ENCODE measurements around the gene NIPAL3. TPM values are rescaled to one million over a fixed set of nuclear protein-coding genes. Genes with fewer than 3 reads are reported as not detected.

The NIPAL3 gene
- total RNA-seq, 4 donors from 2014 or later: 22.3 to 45.7 (median 35.6) TPM

DNA sequence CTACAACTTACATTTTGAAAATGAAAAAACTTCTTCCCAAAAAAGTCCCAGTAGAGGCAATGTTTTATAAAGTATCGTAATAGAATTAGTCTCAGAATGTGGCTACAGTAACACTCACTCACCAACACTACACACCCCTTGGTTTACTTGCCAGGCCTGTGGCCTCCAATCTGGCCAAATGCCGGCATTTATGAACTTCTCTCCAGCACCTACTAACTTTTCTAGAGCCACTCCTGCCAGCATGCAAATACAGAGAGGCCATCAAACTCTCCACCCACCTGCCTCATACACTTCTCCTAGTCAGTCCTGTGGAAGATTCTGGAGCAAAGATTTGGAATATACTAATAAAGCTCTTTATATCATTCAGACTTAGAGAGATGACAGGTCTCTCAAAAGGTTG, 34.3 kb upstream of the NIPAL3 start:
- TF ChIP-seq EP300 (IDR thresholded peaks at IDR 0.05): no peak
- no peak for TF ChIP-seq POLR2AphosphoS5 (IDR thresholded peaks at IDR 0.05)
- no peak for TF ChIP-seq POLR2A (IDR thresholded peaks at IDR 0.05)
- TF ChIP-seq, protein P1, sequence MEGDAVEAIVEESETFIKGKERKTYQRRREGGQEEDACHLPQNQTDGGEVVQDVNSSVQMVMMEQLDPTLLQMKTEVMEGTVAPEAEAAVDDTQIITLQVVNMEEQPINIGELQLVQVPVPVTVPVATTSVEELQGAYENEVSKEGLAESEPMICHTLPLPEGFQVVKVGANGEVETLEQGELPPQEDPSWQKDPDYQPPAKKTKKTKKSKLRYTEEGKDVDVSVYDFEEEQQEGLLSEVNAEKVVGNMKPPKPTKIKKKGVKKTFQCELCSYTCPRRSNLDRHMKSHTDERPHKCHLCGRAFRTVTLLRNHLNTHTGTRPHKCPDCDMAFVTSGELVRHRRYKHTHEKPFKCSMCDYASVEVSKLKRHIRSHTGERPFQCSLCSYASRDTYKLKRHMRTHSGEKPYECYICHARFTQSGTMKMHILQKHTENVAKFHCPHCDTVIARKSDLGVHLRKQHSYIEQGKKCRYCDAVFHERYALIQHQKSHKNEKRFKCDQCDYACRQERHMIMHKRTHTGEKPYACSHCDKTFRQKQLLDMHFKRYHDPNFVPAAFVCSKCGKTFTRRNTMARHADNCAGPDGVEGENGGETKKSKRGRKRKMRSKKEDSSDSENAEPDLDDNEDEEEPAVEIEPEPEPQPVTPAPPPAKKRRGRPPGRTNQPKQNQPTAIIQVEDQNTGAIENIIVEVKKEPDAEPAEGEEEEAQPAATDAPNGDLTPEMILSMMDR (IDR thresholded peaks at IDR 0.05): no peak
- Histone ChIP-seq H3K4me1 (no peaks in the 10 kb centered on the region), H3K9me3 (no peaks in the 10 kb centered on the region), H3K4me3 (no peak overlapping the region), H3K27me3 (no peaks in the 10 kb centered on the region), H3K27ac (no peak overlapping the region), H3K36me3 (peaks cover 0 to 80% of the 10 kb centered on the region in 2 donors)
- 78 to 100% methylated on average over 2 of the region's 2 CpGs for WGBS, 2 donors (ENCODE audit: low coverage in 1 of 2)
- ATAC-seq: no peak

DNA sequence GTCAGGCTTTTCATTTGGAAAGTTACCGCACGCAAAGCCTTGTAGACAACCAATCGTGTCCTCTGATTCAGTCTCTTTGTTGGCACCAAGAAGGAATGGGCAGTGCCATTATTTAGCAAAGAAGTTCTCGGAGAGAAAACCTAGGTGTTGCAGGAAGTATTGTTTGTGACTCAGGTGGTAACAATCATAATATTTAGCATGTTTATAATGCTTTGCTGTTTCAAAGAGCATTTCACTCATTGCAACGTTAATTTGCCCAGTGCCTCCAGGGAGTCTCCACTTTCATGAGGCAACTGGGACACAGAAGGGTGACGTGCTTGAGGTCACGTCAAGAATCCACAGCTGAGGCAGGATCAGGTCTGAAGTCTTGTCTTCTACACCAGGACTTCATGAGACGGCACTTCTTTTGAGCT, 33.4 kb upstream of the NIPAL3 start:
- Histone ChIP-seq H3K27ac (no peak overlapping the region), H3K36me3 (peaks cover 0 to 76% of the 10 kb centered on the region in 2 donors), H3K9me3 (no peaks in the 10 kb centered on the region), H3K4me3 (no peak overlapping the region), H3K27me3 (no peaks in the 10 kb centered on the region), H3K4me1 (no peaks in the 10 kb centered on the region)
- 89 to 96% methylated on average over 5 to 8 of the region's 8 CpGs for WGBS, 2 donors (ENCODE audit: low coverage in 1 of 2)
- no peak for ATAC-seq
- TF ChIP-seq, protein P1 (IDR thresholded peaks at IDR 0.05): no peak
- TF ChIP-seq POLR2A (IDR thresholded peaks at IDR 0.05) (no peak), EP300 (IDR thresholded peaks at IDR 0.05) (no peak), POLR2AphosphoS5 (IDR thresholded peaks at IDR 0.05) (no peak)

DNA sequence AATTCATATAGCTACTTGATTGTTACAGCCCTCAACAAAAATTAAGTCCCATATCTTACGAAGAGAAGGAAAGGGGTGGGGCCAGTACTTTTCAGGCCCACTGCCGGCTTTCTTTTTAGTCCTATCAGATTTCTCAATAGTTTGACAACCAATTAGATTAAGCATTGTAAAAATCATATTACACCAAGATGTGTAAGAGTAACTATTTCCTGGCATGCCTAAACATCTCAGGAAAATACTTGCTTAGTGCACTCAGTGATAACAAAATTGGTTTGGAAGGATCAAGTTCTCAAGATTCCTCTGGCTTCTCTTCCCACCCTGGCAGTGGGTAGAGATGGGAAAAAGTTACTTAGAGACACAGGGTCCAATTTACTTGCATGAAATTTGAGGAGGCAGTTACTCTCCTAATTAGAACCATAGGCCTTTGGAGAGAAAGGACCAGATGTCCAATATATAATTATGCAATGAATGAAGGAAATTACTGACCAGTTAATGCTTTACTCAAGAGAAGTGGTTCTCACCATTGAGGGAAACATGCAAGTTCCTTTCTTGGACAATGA, 32.1 kb upstream of the NIPAL3 start:
- 79 to 94% methylated on average over 2 of the region's 2 CpGs for WGBS, 2 donors (ENCODE audit: low coverage in 1 of 2)
- Histone ChIP-seq H3K9me3 (no peaks in the 10 kb centered on the region), H3K4me1 (no peaks in the 10 kb centered on the region), H3K36me3 (peaks cover 0 to 76% of the 10 kb centered on the region in 2 donors), H3K4me3 (no peak overlapping the region), H3K27me3 (no peaks in the 10 kb centered on the region), H3K27ac (no peak overlapping the region)
- TF ChIP-seq, protein P1 (IDR thresholded peaks at IDR 0.05): no peak
- TF ChIP-seq POLR2A (IDR thresholded peaks at IDR 0.05): no peak
- TF ChIP-seq POLR2AphosphoS5 (IDR thresholded peaks at IDR 0.05): no peak
- TF ChIP-seq EP300 (IDR thresholded peaks at IDR 0.05): no peak
- no peak for ATAC-seq

DNA sequence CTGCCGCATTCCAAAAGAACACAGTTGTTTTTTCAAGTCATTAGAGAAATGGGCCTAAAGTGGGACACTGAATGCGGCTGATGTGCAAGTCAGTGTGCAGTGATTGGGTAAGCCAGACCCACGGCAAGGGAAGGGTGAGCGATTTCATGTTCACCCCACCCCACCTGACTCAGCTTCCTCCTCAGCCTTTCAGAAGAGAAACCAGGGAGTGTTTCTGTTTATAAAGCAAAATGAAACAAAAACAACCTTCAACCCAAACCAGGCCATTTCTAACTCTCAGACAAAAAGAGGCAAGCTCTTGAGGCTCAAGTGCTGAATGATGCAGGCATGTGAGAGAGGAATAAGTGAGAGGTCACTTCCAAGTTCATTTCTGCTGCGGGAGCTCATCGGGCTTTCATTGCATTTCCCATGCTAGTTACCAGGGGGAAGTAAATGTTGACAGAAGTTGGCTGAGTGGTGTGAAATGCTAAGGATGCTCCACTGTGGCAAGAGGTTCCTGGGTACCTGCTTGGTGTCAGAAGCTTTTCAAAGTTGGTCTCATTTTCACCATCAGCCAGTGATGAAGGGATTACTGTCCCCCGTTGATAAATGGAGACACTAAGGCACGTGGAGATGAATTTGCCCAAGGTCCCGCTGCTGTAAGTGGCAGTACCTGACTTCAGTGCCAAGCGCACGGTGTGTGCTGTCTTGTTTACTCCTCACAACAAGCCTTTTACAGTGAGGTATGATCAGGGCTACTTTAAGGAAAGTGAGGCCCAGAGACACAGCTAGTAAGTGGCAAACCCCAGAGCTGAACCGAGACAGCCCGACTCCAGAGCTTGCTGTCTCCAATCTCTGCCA, 31.1 kb upstream of the NIPAL3 start:
- 81 to 84% methylated on average over 6 to 11 of the region's 13 CpGs for WGBS, 2 donors (ENCODE audit: low coverage in 1 of 2)
- Histone ChIP-seq H3K27ac (peak overlapping the region in 1 of 4 donors; percentile 26), H3K27me3 (no peaks in the 10 kb centered on the region), H3K9me3 (no peaks in the 10 kb centered on the region), H3K36me3 (peaks cover 0 to 71% of the 10 kb centered on the region in 2 donors), H3K4me1 (no peaks in the 10 kb centered on the region), H3K4me3 (no peak overlapping the region)
- no peak for ATAC-seq
- TF ChIP-seq, protein P1 (IDR thresholded peaks at IDR 0.05): no peak

All from gastroesophageal sphincter (tissue), 4 donors.